ENCODE results near the gene RNF112. TPM values are rescaled to one million over a fixed set of nuclear protein-coding genes. Genes with fewer than 3 reads are reported as not detected.

Gene RNF112
- total RNA-seq, 4 donors from 2014 or later = 0.83 to 3.5 (median 2.2) TPM

DNA sequence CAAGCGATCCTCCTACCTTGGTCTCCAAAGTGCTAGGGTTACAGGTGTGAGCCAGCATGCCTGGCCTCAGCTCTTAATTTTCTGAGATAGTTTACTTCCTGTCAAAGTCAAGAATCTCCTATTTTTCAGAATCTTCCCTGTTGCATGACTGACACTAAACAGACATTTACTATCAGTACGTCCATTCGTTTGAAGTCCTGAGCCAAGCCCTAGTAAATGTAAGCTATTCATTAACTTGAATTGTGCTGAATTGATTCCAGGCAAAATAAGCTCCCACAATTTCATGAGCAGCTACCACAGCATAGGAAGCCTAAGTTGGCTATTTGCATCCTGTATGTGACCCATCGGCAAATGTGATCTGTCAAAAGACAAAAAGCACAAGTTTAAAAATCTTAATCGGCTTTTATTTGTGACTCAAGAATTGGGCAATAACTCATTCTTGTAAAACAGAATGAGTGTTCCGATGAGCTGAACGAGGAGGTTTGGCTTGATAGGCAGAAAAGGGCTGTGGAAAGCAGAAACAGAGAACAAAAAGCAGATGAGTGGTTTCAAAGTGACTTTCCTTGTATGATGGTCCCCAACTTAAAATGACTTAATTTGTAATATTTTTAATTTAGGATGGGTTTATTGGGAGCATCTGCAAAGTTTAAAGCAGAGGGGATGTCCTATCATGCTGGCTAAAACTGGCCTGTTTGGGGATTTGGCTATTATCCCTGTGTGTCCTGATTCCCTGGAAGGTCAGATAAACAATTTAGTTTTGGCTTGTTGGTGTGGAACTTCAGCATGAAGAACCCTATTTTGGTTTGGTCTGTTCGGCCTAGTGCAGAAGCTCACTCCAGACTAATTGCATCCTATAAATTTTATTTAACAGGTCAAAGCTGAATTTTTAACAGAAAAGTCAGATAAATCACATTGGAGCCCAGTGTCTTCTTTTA lies 14.2 kb downstream of the RNF112 start:
- H3K27ac ChIP-seq = no peak overlapping the region

DNA sequence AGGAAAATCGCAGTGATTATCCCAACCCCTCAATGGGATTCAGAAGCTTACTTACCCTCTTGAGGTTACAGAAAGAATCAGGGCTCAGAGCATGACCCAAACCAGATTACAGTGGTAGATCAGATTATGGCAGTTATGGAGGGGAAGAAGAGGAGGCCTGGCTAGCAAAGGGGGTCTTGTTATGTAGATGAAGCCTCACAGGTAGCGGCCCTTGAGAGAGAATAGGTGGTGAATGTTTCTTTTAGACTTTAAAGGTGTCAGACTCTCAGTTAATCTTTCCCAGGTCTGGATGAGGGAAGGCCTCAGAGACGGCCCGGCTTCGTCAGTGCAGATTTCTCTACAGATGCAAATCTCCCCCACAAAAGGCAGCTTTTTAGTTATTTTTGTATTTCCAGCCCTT lies 15.6 kb downstream of the RNF112 start:
- no peak for TF ChIP-seq POLR2A (IDR thresholded peaks at IDR 0.05)
- TF ChIP-seq, protein P1, sequence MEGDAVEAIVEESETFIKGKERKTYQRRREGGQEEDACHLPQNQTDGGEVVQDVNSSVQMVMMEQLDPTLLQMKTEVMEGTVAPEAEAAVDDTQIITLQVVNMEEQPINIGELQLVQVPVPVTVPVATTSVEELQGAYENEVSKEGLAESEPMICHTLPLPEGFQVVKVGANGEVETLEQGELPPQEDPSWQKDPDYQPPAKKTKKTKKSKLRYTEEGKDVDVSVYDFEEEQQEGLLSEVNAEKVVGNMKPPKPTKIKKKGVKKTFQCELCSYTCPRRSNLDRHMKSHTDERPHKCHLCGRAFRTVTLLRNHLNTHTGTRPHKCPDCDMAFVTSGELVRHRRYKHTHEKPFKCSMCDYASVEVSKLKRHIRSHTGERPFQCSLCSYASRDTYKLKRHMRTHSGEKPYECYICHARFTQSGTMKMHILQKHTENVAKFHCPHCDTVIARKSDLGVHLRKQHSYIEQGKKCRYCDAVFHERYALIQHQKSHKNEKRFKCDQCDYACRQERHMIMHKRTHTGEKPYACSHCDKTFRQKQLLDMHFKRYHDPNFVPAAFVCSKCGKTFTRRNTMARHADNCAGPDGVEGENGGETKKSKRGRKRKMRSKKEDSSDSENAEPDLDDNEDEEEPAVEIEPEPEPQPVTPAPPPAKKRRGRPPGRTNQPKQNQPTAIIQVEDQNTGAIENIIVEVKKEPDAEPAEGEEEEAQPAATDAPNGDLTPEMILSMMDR (IDR thresholded peaks at IDR 0.05) = no peak
- H3K27ac ChIP-seq = no peak overlapping the region
- no peaks in the 10 kb centered on the region for H3K9me3 ChIP-seq
- no peaks in the 10 kb centered on the region for H3K36me3 ChIP-seq
- DNase-seq = no peak
- H3K27me3 ChIP-seq = no peaks in the 10 kb centered on the region
- intact Hi-C loops (cut with DNase I) = no loop called here
- peaks cover 0 to 4% of the 10 kb centered on the region in 2 donors for H3K4me1 ChIP-seq
- WGBS, 2 donors = 96% methylated on average over 5 of the region's 5 CpGs
- no peak overlapping the region for H3K4me3 ChIP-seq (replicated peaks in 1 of 3)

More for the DNA sequence above, 14.2 kb downstream of the RNF112 start:
- no peak overlapping the region for H3K4me3 ChIP-seq (replicated peaks in 1 of 3)
- 70 to 84% methylated on average over 8 of the region's 8 CpGs for WGBS, 2 donors
- H3K4me1 ChIP-seq = peaks cover 0 to 4% of the 10 kb centered on the region in 2 donors
- TF ChIP-seq, protein P1 (IDR thresholded peaks at IDR 0.05) = no peak
- TF ChIP-seq POLR2A (IDR thresholded peaks at IDR 0.05) = no peak
- H3K27me3 ChIP-seq = no peaks in the 10 kb centered on the region
- no peaks in the 10 kb centered on the region for H3K36me3 ChIP-seq
- intact Hi-C loops (cut with DNase I) = no loop called here
- no peak for DNase-seq
- H3K9me3 ChIP-seq = no peaks in the 10 kb centered on the region

DNA sequence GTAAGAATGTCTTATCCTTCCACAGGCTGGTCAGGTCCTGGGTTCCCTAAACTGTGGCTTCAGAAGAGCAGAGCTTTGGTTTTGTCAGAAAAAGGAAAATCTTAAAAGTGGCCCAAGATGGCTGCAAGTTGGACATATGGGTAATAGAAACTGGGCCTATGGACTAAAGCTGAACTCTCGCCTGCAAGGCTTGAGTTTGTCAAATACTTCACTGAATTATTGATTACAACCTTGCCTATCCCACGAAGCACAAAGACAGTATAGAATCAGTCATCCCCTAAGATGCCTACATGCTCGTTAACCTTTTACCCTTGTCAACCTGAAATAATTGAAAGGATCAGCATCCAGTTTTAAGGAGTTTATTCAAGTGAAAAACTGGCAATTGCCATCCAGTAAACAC lies 20.7 kb downstream of the RNF112 start:
- Histone ChIP-seq H3K36me3 (no peaks in the 10 kb centered on the region), H3K27ac (no peak overlapping the region), H3K9me3 (no peaks in the 10 kb centered on the region), H3K4me3 (replicated peaks in 1 of 3) (no peak overlapping the region), H3K4me1 (no peaks in the 10 kb centered on the region), H3K27me3 (no peaks in the 10 kb centered on the region)
- no peak for TF ChIP-seq POLR2A (IDR thresholded peaks at IDR 0.05)
- TF ChIP-seq, protein P1 (IDR thresholded peaks at IDR 0.05) = no peak
- intact Hi-C loops (cut with DNase I) = no loop called here
- 73 to 77% methylated on average over 3 of the region's 3 CpGs for WGBS, 2 donors
- DNase-seq = no peak

DNA sequence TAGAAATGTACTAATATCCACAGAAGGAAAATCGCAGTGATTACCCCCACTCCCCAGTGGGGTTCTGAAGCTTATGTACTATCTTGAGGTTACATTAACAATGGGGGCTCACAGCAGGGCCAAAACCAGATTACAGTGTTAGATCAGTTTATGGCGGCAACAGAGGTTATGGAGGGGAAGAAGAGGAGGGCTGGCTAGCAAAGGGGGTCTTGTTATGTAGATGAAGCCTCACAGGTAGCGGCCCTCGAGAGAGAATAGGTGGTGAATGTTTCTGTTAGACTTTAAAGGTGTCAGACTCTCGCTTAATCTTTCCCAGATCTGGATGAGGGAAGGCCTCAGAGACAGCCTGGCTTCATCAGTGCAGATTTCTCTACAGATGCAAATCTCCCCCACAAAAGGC lies 22.2 kb downstream of the RNF112 start:
- intact Hi-C loops (cut with DNase I) = no loop called here
- DNase-seq = no peak
- H3K4me1 ChIP-seq = no peaks in the 10 kb centered on the region
- 79 to 81% methylated on average over 5 of the region's 5 CpGs for WGBS, 2 donors
- H3K9me3 ChIP-seq = no peaks in the 10 kb centered on the region
- H3K36me3 ChIP-seq = no peaks in the 10 kb centered on the region
- H3K4me3 ChIP-seq (replicated peaks in 1 of 3) = no peak overlapping the region
- TF ChIP-seq POLR2A (IDR thresholded peaks at IDR 0.05) = no peak
- TF ChIP-seq, protein P1 (IDR thresholded peaks at IDR 0.05) = no peak
- no peak overlapping the region for H3K27ac ChIP-seq
- H3K27me3 ChIP-seq = no peaks in the 10 kb centered on the region

DNA sequence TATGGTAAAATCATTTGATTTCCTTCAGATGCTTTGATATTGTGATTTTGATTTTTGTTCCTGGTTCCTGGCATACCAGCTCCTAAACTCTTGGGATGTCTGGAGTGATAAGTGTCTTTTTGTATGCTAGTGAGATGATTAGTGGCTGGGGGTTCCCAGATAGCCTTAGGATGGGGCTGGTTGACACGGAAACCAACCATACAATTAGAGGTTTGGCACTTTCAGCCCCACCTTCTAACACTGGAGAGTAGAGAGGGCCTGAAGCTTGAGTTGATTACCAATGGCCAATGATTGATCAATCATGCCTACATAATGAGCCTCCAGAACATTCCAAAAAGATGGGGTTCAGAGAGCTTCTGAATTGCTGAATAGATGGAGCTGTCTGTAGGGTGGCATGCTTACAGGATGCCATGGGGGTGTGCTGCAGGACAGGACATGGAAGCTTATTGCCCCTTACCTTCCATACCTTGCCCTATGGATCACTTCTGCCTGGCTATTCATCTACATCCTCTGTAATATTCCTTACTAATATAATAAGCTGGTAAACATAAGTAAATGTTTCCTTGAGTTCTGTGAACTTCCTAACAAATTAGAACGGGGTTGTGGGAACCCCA lies 22.8 kb downstream of the RNF112 start:
- no peak overlapping the region for H3K4me3 ChIP-seq (replicated peaks in 1 of 3)
- intact Hi-C loops (cut with DNase I) = no loop called here
- no peak for DNase-seq
- TF ChIP-seq, protein P1 (IDR thresholded peaks at IDR 0.05) = no peak
- TF ChIP-seq POLR2A (IDR thresholded peaks at IDR 0.05) = no peak
- no peaks in the 10 kb centered on the region for H3K4me1 ChIP-seq
- H3K9me3 ChIP-seq = no peaks in the 10 kb centered on the region
- H3K27ac ChIP-seq = no peak overlapping the region
- WGBS, 2 donors = 81 to 88% methylated on average over 2 of the region's 2 CpGs
- H3K27me3 ChIP-seq = no peaks in the 10 kb centered on the region
- H3K36me3 ChIP-seq = no peaks in the 10 kb centered on the region
